OCI-LY3 (cell line): ENCODE data around the gene ETV4.

Experiments
- CTCF ChIP-seq: fragments of 200-600, 300-600 bp; sonication (generic); IDR thresholded peaks from 2 replicates; pipeline ENCODE4 v1.5.1; 2014; ENCODE audit warnings: antibody characterized with exemption, low read length, low read depth
- EZH2phosphoT487 ChIP-seq: fragments of 200-600 bp; shearing (Covaris generic); IDR thresholded peaks from 2 replicates; pipeline ENCODE4 v1.6.1; 2018; ENCODE audit warnings: antibody characterized with exemption, mixed run types, low read depth

GRCh38 chr17:43550754-43551153 is 4.6 kb upstream of the ETV4 start:
- TF ChIP-seq EZH2phosphoT487 (no peak), CTCF (no peak)
